Activated B cell treated with CpG ODN at 0.5 μM for 24 hours (primary cell): ENCODE results near the gene BIRC3. TPM values are rescaled to one million over a fixed set of nuclear protein-coding genes. Genes with fewer than 3 reads are reported as not detected.
"Not testable (repeated sequence)": the region's sequence is repeated elsewhere in the genome, so short reads cannot be mapped to it uniquely, and the experiment has no call there.

Source experiments
- ATAC-seq: fragments of 200-7000 bp; cut with Tn5 transposase; one replicate; pipeline ENCODE4 v1.10.0; 2021; ENCODE audit warnings: low read depth, mild to moderate bottlenecking, moderate library complexity
- CTCF ChIA-PET: fragments of 350-600 bp; sonication (Branson Sonifier 250); formaldehyde crosslinking; loops from one replicate; lab custom pipeline; 2021; ENCODE audit warnings: antibody characterized with exemption; lab: Charles Lee
- POLR2A ChIA-PET: fragments of 350-600 bp; sonication (Branson Sonifier 250); formaldehyde crosslinking; loops from one replicate; lab custom pipeline; 2021; ENCODE audit warnings: antibody characterized with exemption; lab: Charles Lee
- DNase-seq: peaks from one replicate; pipeline ENCODE4 v3.0.0; 2022
- H3K27ac Mint-ChIP-seq: one replicate; pipeline ENCODE4 v1.8.0; 2020; ENCODE audit warnings: mixed read lengths
- H3K27me3 Mint-ChIP-seq: one replicate; pipeline ENCODE4 v1.8.0; 2021; ENCODE audit warnings: mixed read lengths
- H3K36me3 Mint-ChIP-seq: one replicate; pipeline ENCODE4 v1.8.0; 2021; ENCODE audit warnings: low read depth, mixed read lengths
- H3K4me1 Mint-ChIP-seq: one replicate; pipeline ENCODE4 v1.8.0; 2021; ENCODE audit warnings: mixed read lengths
- H3K4me3 Mint-ChIP-seq: one replicate; pipeline ENCODE4 v1.8.0; 2020; ENCODE audit warnings: mild to moderate bottlenecking, mixed read lengths
- H3K9me3 Mint-ChIP-seq: one replicate; pipeline ENCODE4 v1.8.0; 2020; ENCODE audit warnings: mixed read lengths
- CTCF ChIP-seq: fragments of 200-600 bp; IDR thresholded peaks from one replicate; pipeline ENCODE4 v1.8.0; 2022; ENCODE audit warnings: antibody characterized with exemption, mild to moderate bottlenecking
- intact Hi-C: fragments of 100-400 bp; cut with micrococcal nuclease; formaldehyde crosslinking; loops from one replicate; pipeline ENCODE4 v1.15.1; 2024
- total RNA-seq: library from RNA; stranded (reverse); gene quantifications from 2 replicates; pipeline ENCODE4 v1.2.3, GENCODE V29; 2022

Gene BIRC3
- total RNA-seq, 1 donor from 2014 or later, result 270 TPM

- ATAC-seq (no peak), DNase-seq (no peak)
- Mint-ChIP-seq H3K9me3 (no peaks in the 10 kb centered on the region), H3K27me3 (no peaks in the 10 kb centered on the region), H3K4me3 (no peak overlapping the region), H3K36me3 (peaks cover 76% of the 10 kb centered on the region), H3K27ac (peak overlapping the region; percentile 10), H3K4me1 (peaks cover 24% of the 10 kb centered on the region)
- POLR2A ChIA-PET, result interaction anchor here (0.8 to 2.7 kb wide), 6 partner anchors 9 to 38 kb away, joined by 3 to 9 read pairs (median 5); no protein-coding TSS in a partner anchor
- CTCF ChIA-PET, result interaction anchor here (1.0 to 1.4 kb wide), 6 partner anchors 9 to 45 kb away, joined by 3 to 5 read pairs (median 4); no protein-coding TSS in a partner anchor
- no peak for TF ChIP-seq CTCF
- intact Hi-C loops, result no loop called here
These were observed 15.3 kb downstream of the BIRC3 start for GRCh38 chr11:102332611-102332994.

GRCh38 chr11:102338479-102339010 lies 21.3 kb downstream of the BIRC3 start:
- Mint-ChIP-seq H3K36me3 (peaks cover 42% of the 10 kb centered on the region), H3K27ac (peak overlapping the region; percentile 26), H3K4me1 (peaks cover 20% of the 10 kb centered on the region), H3K4me3 (no peak overlapping the region), H3K9me3 (no peaks in the 10 kb centered on the region), H3K27me3 (no peaks in the 10 kb centered on the region)
- no peak for TF ChIP-seq CTCF
- ATAC-seq (no peak), DNase-seq (no peak)
- intact Hi-C loops, result no loop called here
- POLR2A ChIA-PET, result interaction anchor here (1.1 to 2.0 kb wide), 4 partner anchors 11 to 33 kb away, joined by 3 to 9 read pairs (median 6); partner anchors contain the start of gene BIRC3
- CTCF ChIA-PET, result interaction anchor here (1.0 to 1.6 kb wide), 3 partner anchors 45 to 274 kb away, joined by 4 to 8 read pairs (median 4); no protein-coding TSS in a partner anchor

- not testable (repeated sequence) for H3K27ac Mint-ChIP-seq, DNase-seq, H3K4me3 Mint-ChIP-seq, H3K9me3 Mint-ChIP-seq, H3K27me3 Mint-ChIP-seq
- H3K4me1 Mint-ChIP-seq, result peaks cover 25% of the 10 kb centered on the region
- POLR2A ChIA-PET, result interaction anchor here (0.9 to 1.8 kb wide), 6 partner anchors 9 to 273 kb away, joined by 3 to 8 read pairs (median 4); no protein-coding TSS in a partner anchor
- intact Hi-C loops, result loop anchor here (1.0 to 5.0 kb wide), 5 partner anchors 53 to 601 kb away; no protein-coding TSS in a partner anchor
- CTCF ChIA-PET, result interaction anchor here (0.5 to 5.2 kb wide), 35 partner anchors 8 to 768 kb away, joined by 3 to 120 read pairs (median 4); partner anchors contain the start of gene DYNC2H1
- peaks cover 29% of the 10 kb centered on the region for H3K36me3 Mint-ChIP-seq
- peak; percentile 18 for ATAC-seq
These were observed 24.0 kb downstream of the BIRC3 start for GRCh38 chr11:102341311-102341710.

GRCh38 chr11:102341844-102342318 lies 24.6 kb downstream of the BIRC3 start:
- Mint-ChIP-seq H3K27me3 (no peaks in the 10 kb centered on the region), H3K4me1 (peaks cover 29% of the 10 kb centered on the region), H3K27ac (peak overlapping the region; percentile 42), H3K36me3 (peaks cover 31% of the 10 kb centered on the region), H3K9me3 (no peaks in the 10 kb centered on the region), H3K4me3 (no peak overlapping the region)
- intact Hi-C loops, result loop anchor here (1.0 to 5.0 kb wide), 5 partner anchors 54 to 600 kb away; no protein-coding TSS in a partner anchor
- ChIA-PET CTCF (interaction anchor here (0.5 to 5.2 kb wide), 44 partner anchors 8 to 767 kb away, joined by 3 to 120 read pairs (median 4); partner anchors contain the start of gene DYNC2H1), POLR2A (interaction anchor here (0.7 to 1.8 kb wide), 7 partner anchors 9 to 272 kb away, joined by 3 to 8 read pairs (median 4); no protein-coding TSS in a partner anchor)
- peak; percentile 37 for ATAC-seq
- peak; percentile 50 for TF ChIP-seq CTCF
- no peak for DNase-seq

GRCh38 chr11:102343809-102344208 lies 26.5 kb downstream of the BIRC3 start:
- Mint-ChIP-seq H3K4me1 (peaks cover 37% of the 10 kb centered on the region), H3K4me3 (no peak overlapping the region), H3K36me3 (peaks cover 22% of the 10 kb centered on the region), H3K27ac (no peak overlapping the region), H3K9me3 (no peaks in the 10 kb centered on the region), H3K27me3 (no peaks in the 10 kb centered on the region)
- ChIA-PET POLR2A (interaction anchor here (0.7 kb wide), 1 partner anchor 56 kb away, joined by 3 read pairs; no protein-coding TSS in a partner anchor), CTCF (interaction anchor here (1.1 to 5.2 kb wide), 8 partner anchors 24 to 323 kb away, joined by 3 to 120 read pairs (median 11); no protein-coding TSS in a partner anchor)
- ATAC-seq, result no peak
- intact Hi-C loops, result loop anchor here (5.0 kb wide), 1 partner anchor 598 kb away; no protein-coding TSS in a partner anchor
- TF ChIP-seq CTCF, result no peak
- DNase-seq, result no peak
